NCI-H345 treated with DMSO at 0.1 percent for 48 hours (cell line): Measurements from ENCODE around the gene P4HB.

Experiments used
- DNase-seq: peaks from one replicate; lab custom pipeline; 2025; ENCODE audit not compliant: unreplicated experiment; lab: John Stamatoyannopoulos, UW

P4HB gene

GRCh38 chr17:81811705-81812570, 48.4 kb downstream of the P4HB start:
- DNase-seq = no peak

- DNase-seq = no peak
Measured at GRCh38 chr17:81810892-81811704, 49.2 kb downstream of the P4HB start.

GRCh38 chr17:81810476-81810875, 49.9 kb downstream of the P4HB start:
- DNase-seq = no peak

- DNase-seq = no peak
Measured at GRCh38 chr17:81809556-81809998, 50.8 kb downstream of the P4HB start.

- DNase-seq = peak; percentile 6
Measured at GRCh38 chr17:81808778-81809555, 51.4 kb downstream of the P4HB start.

GRCh38 chr17:81807839-81808238, 52.5 kb downstream of the P4HB start:
- no peak for DNase-seq

- DNase-seq = no peak
Measured at GRCh38 chr17:81807210-81807719, 53.1 kb downstream of the P4HB start.

GRCh38 chr17:81806461-81807209, 53.7 kb downstream of the P4HB start:
- no peak for DNase-seq

- DNase-seq = no peak
Measured at GRCh38 chr17:81805707-81806460, 54.5 kb downstream of the P4HB start.

- no peak for DNase-seq
Measured at GRCh38 chr17:81804559-81805399, 55.6 kb downstream of the P4HB start.

GRCh38 chr17:81803728-81804558, 56.4 kb downstream of the P4HB start, which contains the start of gene GCGR:
TSS of gene GCGR (plus strand) at chr17:81804150. CDS start at chr17:81809019, 4,869 bp downstream.
- no peak for DNase-seq

- DNase-seq = no peak
Measured at GRCh38 chr17:81802856-81803643, 57.3 kb downstream of the P4HB start.

GRCh38 chr17:81802048-81802758, 58.1 kb downstream of the P4HB start:
- no peak for DNase-seq

- DNase-seq = no peak
Measured at GRCh38 chr17:81801327-81801726, 59.0 kb downstream of the P4HB start.

- no peak for DNase-seq
Measured at GRCh38 chr17:81794509-81794908, 65.8 kb downstream of the P4HB start.

GRCh38 chr17:81794074-81794476, 66.3 kb downstream of the P4HB start:
- no peak for DNase-seq
